HepG2 (cell line): ENCODE measurements around the gene MAN1A2. TPM values are rescaled to one million over a fixed set of nuclear protein-coding genes. Genes with fewer than 3 reads are reported as not detected.
A peak's percentile ranks its signal among the peaks of the same experiment; 100 is the strongest.

ENCODE experiments used
- BORCS8-MEF2B ChIP-seq: sonication (generic); formaldehyde crosslinking; IDR thresholded peaks from 2 replicates; pipeline ENCODE4 v1.8.0; 2022; ENCODE audit warnings: mild to moderate bottlenecking, missing genetic modification reagents
- EEA1 ChIP-seq: sonication (generic); formaldehyde crosslinking; IDR thresholded peaks from 2 replicates; pipeline ENCODE4 v1.5.1; 2020; ENCODE audit warnings: mild to moderate bottlenecking, missing genetic modification reagents, borderline replicate concordance
- SAFB2 ChIP-seq: sonication (generic); formaldehyde crosslinking; IDR thresholded peaks from 2 replicates; pipeline ENCODE4 v1.5.1; 2020; ENCODE audit warnings: missing genetic modification reagents, low read depth, mild to moderate bottlenecking, borderline replicate concordance
- SOX6 ChIP-seq, 2 experiments: fragments of 450-650 bp in 1 of 2; sonication (generic) in 1 of 2; formaldehyde crosslinking in 1 of 2; IDR thresholded peaks; 2 replicates each; pipeline versions ENCODE4 v1.4.0 to v1.6.1; 2017 to 2020; ENCODE audit warnings: antibody characterized with exemption in 1 of 2, mild to moderate bottlenecking in 1 of 2, missing genetic modification reagents in 1 of 2
- TAF1 ChIP-seq: sonication (generic); formaldehyde crosslinking; IDR thresholded peaks from 2 replicates; pipeline ENCODE4 v1.4.0; 2020; ENCODE audit warnings: missing genetic modification reagents
- THAP11 ChIP-seq: IDR thresholded peaks from 2 replicates; pipeline ENCODE4 v1.6.1; 2016; ENCODE audit warnings: missing biosample characterization, missing genetic modification reagents
- ZBTB10 ChIP-seq: sonication (generic); formaldehyde crosslinking; IDR thresholded peaks from 2 replicates; pipeline ENCODE4 v1.4.0; 2020; ENCODE audit warnings: missing genetic modification reagents, borderline replicate concordance
- ZFY ChIP-seq: sonication (generic); formaldehyde crosslinking; IDR thresholded peaks from 2 replicates; pipeline ENCODE4 v1.4.0; 2020; ENCODE audit warnings: missing genetic modification reagents
- ZNF253 ChIP-seq: sonication (generic); formaldehyde crosslinking; IDR thresholded peaks from 2 replicates; pipeline ENCODE4 v1.8.0; 2022; ENCODE audit warnings: mild to moderate bottlenecking, missing genetic modification reagents, borderline replicate concordance
- ZNF367 ChIP-seq: sonication (generic); formaldehyde crosslinking; IDR thresholded peaks from 2 replicates; pipeline ENCODE4 v1.4.0; 2020; ENCODE audit warnings: missing genetic modification reagents, borderline replicate concordance
- ZNF574 ChIP-seq: sonication (generic); formaldehyde crosslinking; IDR thresholded peaks from 2 replicates; pipeline ENCODE4 v1.4.0; 2020; ENCODE audit warnings: missing genetic modification reagents
- ZNF605 ChIP-seq: sonication (generic); formaldehyde crosslinking; IDR thresholded peaks from 2 replicates; pipeline ENCODE4 v1.8.0; 2022; ENCODE audit warnings: mild to moderate bottlenecking, missing genetic modification reagents
- ZNF777 ChIP-seq: sonication (generic); formaldehyde crosslinking; IDR thresholded peaks from 2 replicates; pipeline ENCODE4 v1.4.0; 2020; ENCODE audit warnings: missing genetic modification reagents
- polyA plus RNA-seq, 8 experiments: library from polyadenylated mRNA; depleted of rRNA in 3 of 8; stranded (reverse) in 7 of 8; unstranded in 1 of 8; fragments of >200 nt; fragmentation: Illumina TruSeq in 4 of 8; extraction: Trizol in 4 of 8; gene quantifications; 2 replicates each; pipeline versions ENCODE4 v1.2.1 to v1.2.3, GENCODE V29; 2011 to 2016; ENCODE audit warnings: low read depth in 4 of 8, missing spikeins in 1 of 8, mixed read lengths in 1 of 8; ENCODE audit not compliant: insufficient read depth in 1 of 8
- total RNA-seq, 5 experiments: library from RNA; depleted of rRNA; stranded (reverse); fragments of >200 nt; fragmentation: Illumina TruSeq; extraction: Trizol; gene quantifications; 2 replicates each; pipeline ENCODE4 v1.2.3, GENCODE V29; 2016; ENCODE audit warnings: low read depth in 1 of 5
- TF ChIP-seq, protein P1 (sequence below): sonication (generic); formaldehyde crosslinking; IDR thresholded peaks from 2 replicates; pipeline ENCODE4 v1.4.0; 2020; ENCODE audit warnings: mild to moderate bottlenecking, missing genetic modification reagents
- TF ChIP-seq, protein P2 (sequence below): sonication (generic); IDR thresholded peaks from 2 replicates; pipeline ENCODE4 v1.6.1; 2016; ENCODE audit warnings: low read depth, borderline replicate concordance

The MAN1A2 gene
- total and polyA plus RNA-seq, 2 of the 13 experiments (the other 11 are each of a cell fraction or from before 2014, with no cell fraction given): 8.0 to 19.9 TPM

DNA sequence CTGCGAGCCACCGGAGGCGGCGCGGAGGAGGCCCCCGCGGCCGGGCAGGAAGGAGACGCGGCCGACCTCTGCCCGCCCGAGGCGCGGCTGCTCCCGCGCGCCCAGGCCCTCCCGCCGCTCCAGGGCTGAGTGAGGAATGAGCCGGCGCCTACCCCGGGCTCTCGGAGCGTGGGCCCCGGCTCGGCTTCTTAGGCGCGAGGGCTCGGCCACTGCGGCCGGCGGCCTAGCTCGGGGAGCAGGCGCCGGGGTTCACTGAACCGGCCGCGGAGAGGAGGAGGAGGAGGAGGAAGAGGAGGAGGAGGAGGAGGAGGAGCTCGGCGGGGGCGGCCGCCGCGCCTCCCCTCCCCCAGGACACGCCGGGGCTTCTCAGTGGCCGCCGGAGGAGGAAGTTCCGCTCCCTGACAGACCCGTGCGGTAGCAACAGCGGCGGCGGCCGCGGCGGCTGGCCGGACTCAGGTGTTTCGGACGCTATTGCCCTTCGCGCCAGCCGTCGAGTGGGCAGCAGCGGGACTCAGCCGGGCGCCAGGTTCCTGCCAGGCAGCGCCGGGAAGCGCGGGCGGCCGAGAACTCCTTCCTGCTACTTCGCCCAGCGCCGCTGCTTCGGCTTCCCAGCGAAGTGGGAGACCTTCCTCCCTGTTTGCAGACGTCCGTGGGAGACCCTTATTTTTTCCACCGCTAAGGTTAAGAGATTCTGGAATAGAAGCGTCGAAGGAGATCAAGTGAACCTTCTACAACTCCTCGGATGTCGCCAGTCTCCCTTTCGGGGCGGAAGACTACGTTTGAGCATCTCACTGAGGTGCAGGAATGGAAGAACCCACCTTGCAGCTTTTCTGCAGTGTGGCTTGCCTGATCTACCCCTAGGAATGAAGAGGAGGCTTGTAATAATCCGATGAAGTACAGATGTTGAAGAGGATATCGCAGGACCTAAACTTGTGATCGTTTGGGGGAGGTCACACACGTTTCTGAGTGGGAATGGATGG lies at the start of gene MAN1A2 (continued):
- TF ChIP-seq, protein P1, sequence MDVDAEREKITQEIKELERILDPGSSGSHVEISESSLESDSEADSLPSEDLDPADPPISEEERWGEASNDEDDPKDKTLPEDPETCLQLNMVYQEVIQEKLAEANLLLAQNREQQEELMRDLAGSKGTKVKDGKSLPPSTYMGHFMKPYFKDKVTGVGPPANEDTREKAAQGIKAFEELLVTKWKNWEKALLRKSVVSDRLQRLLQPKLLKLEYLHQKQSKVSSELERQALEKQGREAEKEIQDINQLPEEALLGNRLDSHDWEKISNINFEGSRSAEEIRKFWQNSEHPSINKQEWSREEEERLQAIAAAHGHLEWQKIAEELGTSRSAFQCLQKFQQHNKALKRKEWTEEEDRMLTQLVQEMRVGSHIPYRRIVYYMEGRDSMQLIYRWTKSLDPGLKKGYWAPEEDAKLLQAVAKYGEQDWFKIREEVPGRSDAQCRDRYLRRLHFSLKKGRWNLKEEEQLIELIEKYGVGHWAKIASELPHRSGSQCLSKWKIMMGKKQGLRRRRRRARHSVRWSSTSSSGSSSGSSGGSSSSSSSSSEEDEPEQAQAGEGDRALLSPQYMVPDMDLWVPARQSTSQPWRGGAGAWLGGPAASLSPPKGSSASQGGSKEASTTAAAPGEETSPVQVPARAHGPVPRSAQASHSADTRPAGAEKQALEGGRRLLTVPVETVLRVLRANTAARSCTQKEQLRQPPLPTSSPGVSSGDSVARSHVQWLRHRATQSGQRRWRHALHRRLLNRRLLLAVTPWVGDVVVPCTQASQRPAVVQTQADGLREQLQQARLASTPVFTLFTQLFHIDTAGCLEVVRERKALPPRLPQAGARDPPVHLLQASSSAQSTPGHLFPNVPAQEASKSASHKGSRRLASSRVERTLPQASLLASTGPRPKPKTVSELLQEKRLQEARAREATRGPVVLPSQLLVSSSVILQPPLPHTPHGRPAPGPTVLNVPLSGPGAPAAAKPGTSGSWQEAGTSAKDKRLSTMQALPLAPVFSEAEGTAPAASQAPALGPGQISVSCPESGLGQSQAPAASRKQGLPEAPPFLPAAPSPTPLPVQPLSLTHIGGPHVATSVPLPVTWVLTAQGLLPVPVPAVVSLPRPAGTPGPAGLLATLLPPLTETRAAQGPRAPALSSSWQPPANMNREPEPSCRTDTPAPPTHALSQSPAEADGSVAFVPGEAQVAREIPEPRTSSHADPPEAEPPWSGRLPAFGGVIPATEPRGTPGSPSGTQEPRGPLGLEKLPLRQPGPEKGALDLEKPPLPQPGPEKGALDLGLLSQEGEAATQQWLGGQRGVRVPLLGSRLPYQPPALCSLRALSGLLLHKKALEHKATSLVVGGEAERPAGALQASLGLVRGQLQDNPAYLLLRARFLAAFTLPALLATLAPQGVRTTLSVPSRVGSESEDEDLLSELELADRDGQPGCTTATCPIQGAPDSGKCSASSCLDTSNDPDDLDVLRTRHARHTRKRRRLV (CRISPR knock-in tag): no peak
- no peak for TF ChIP-seq ZNF253 (CRISPR knock-in tag)
- peak; percentile 72 for TF ChIP-seq TAF1 (CRISPR knock-in tag)
- 0 out of 2 replicates have a peak, but pooled peaks have one; percentile 39 for TF ChIP-seq ZBTB10 (CRISPR knock-in tag)
- TF ChIP-seq ZNF605 (CRISPR knock-in tag): peak; percentile 85
- no peak for TF ChIP-seq SOX6 (IDR thresholded peaks at IDR 0.05)
- peak; percentile 22; the same call in 1 of the 2 replicates for TF ChIP-seq SOX6 (CRISPR knock-in tag; IDR thresholded peaks at IDR 0.05)
- TF ChIP-seq EEA1 (CRISPR knock-in tag): peak; percentile 40; the same call in 1 of the 2 replicates
- TF ChIP-seq BORCS8-MEF2B (CRISPR knock-in tag): 0 out of 2 replicates have a peak, but pooled peaks have one; percentile 11
- TF ChIP-seq ZNF367 (CRISPR knock-in tag): no peak
- 0 out of 2 replicates have a peak, but pooled peaks have one; percentile 78 for TF ChIP-seq SAFB2 (CRISPR knock-in tag)
- TF ChIP-seq ZNF574: peak; percentile 58; the same call in 1 of the 2 replicates
- TF ChIP-seq ZFY (CRISPR knock-in tag): peak; percentile 94
- TF ChIP-seq, protein P2, sequence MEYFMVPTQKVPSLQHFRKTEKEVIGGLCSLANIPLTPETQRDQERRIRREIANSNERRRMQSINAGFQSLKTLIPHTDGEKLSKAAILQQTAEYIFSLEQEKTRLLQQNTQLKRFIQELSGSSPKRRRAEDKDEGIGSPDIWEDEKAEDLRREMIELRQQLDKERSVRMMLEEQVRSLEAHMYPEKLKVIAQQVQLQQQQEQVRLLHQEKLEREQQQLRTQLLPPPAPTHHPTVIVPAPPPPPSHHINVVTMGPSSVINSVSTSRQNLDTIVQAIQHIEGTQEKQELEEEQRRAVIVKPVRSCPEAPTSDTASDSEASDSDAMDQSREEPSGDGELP: peak; percentile 60; the same call in 1 of the 2 replicates
- TF ChIP-seq THAP11 (CRISPR knock-in tag): peak; percentile 54
- TF ChIP-seq ZNF777: peak; percentile 100
